Tibial nerve (tissue), 4 donors: ENCODE measurements around the gene GRIA1. TPM values are rescaled to one million over a fixed set of nuclear protein-coding genes. Genes with fewer than 3 reads are reported as not detected.

ENCODE experiments used
- DNase-seq, 2 donors: peaks; one replicate each; pipeline ENCODE4 v3.0.0-alpha.2; 2019; ENCODE audit warnings: low spot score in 2 of 2
- H3K27ac ChIP-seq, 4 donors: fragments of 200-600 bp; sonication (generic) in 3 of 4; one replicate each; pipeline ENCODE4 v1.5.1; 2017 to 2019; ENCODE audit warnings: mild to moderate bottlenecking in 1 of 4
- H3K27me3 ChIP-seq, 2 donors: fragments of 200-600 bp; sonication (generic) in 1 of 2; one replicate each; pipeline versions ENCODE4 v1.5.1 to v1.6.0; 2017 to 2019
- H3K36me3 ChIP-seq, 3 donors: fragments of 200-600 bp; sonication (generic); one replicate each; pipeline ENCODE4 v1.5.1; 2018 to 2019
- H3K4me1 ChIP-seq, 4 donors: fragments of 200-600 bp; sonication (generic) in 3 of 4; one replicate each; pipeline ENCODE4 v1.5.1; 2017 to 2019
- H3K4me3 ChIP-seq, 4 donors: fragments of 200-600 bp; sonication (generic) in 3 of 4; one replicate each; pipeline ENCODE4 v1.5.1; 2017 to 2019; ENCODE audit warnings: mild to moderate bottlenecking in 1 of 4, moderate library complexity in 1 of 4
- H3K9me3 ChIP-seq, 4 donors: fragments of 200-600 bp; sonication (generic) in 3 of 4; one replicate each; pipeline ENCODE4 v1.5.1; 2017 to 2019
- CTCF ChIP-seq, 5 experiments: fragments of 200-600 bp in 3 of 5; fragments of 450-650 bp in 2 of 5; sonication (generic) in 3 of 5; IDR thresholded peaks; one replicate each; pipeline ENCODE4 v1.5.1; 2016 to 2019; ENCODE audit warnings: antibody characterized with exemption in 5 of 5, mild to moderate bottlenecking in 3 of 5, moderate library complexity in 2 of 5
- EP300 ChIP-seq, 2 donors: sonication (generic); formaldehyde crosslinking; IDR thresholded peaks; one replicate each; pipeline ENCODE4 v1.6.1; 2017; ENCODE audit warnings: antibody characterized with exemption in 2 of 2, mild to moderate bottlenecking in 1 of 2
- POLR2A ChIP-seq, 2 donors: fragments of 450-650 bp; IDR thresholded peaks; one replicate each; pipeline ENCODE4 v1.6.1; 2017; ENCODE audit warnings: antibody characterized with exemption in 2 of 2, mild to moderate bottlenecking in 2 of 2, moderate library complexity in 2 of 2
- WGBS, 2 donors: methylation state at CpG; one replicate each; pipeline ENCODE4 v1.1.5; 2018; 5-methylcytosine and 5-hydroxymethylcytosine counted together
- total RNA-seq, 4 donors: library from RNA; depleted of rRNA; stranded (reverse); fragments of >200 nt; gene quantifications; one replicate each; pipeline ENCODE4 v1.1.0, GENCODE V29; 2016

GRIA1 gene
- total RNA-seq, 4 donors from 2014 or later: 1.2 to 2.1 (median 1.5) TPM

GRCh38 chr5:153791339-153791738 is 300.9 kb downstream of the GRIA1 start:
- no peak for TF ChIP-seq EP300 (IDR thresholded peaks at IDR 0.05)
- no peak for TF ChIP-seq CTCF (IDR thresholded peaks at IDR 0.05)
- no peak for TF ChIP-seq POLR2A (IDR thresholded peaks at IDR 0.05)
- 88 to 93% methylated on average over 2 of the region's 2 CpGs for WGBS, 2 donors
- Histone ChIP-seq H3K4me3 (no peak overlapping the region), H3K27ac (no peak overlapping the region), H3K9me3 (no peaks in the 10 kb centered on the region), H3K36me3 (no peaks in the 10 kb centered on the region), H3K27me3 (no peaks in the 10 kb centered on the region), H3K4me1 (no peaks in the 10 kb centered on the region)
- DNase-seq: no peak

GRCh38 chr5:153792305-153792704 is 301.8 kb downstream of the GRIA1 start:
- Histone ChIP-seq H3K4me1 (no peaks in the 10 kb centered on the region), H3K36me3 (no peaks in the 10 kb centered on the region), H3K9me3 (no peaks in the 10 kb centered on the region), H3K27ac (no peak overlapping the region), H3K4me3 (no peak overlapping the region), H3K27me3 (no peaks in the 10 kb centered on the region)
- TF ChIP-seq EP300 (IDR thresholded peaks at IDR 0.05) (no peak), POLR2A (IDR thresholded peaks at IDR 0.05) (no peak), CTCF (IDR thresholded peaks at IDR 0.05) (no peak)
- no peak for DNase-seq

GRCh38 chr5:153793699-153794098 is 303.2 kb downstream of the GRIA1 start:
- no peaks in the 10 kb centered on the region for H3K27me3 ChIP-seq
- H3K36me3 ChIP-seq: no peaks in the 10 kb centered on the region
- H3K9me3 ChIP-seq: no peaks in the 10 kb centered on the region
- no peak overlapping the region for H3K4me3 ChIP-seq
- TF ChIP-seq CTCF (IDR thresholded peaks at IDR 0.05): no peak
- TF ChIP-seq POLR2A (IDR thresholded peaks at IDR 0.05): no peak
- no peaks in the 10 kb centered on the region for H3K4me1 ChIP-seq
- no peak overlapping the region for H3K27ac ChIP-seq
- no peak for DNase-seq
- 100% methylated on average over 1 of the region's 1 CpG for WGBS, 2 donors

- 89 to 92% methylated on average over 10 of the region's 10 CpGs for WGBS, 2 donors
- no peaks in the 10 kb centered on the region for H3K36me3 ChIP-seq
- TF ChIP-seq POLR2A (IDR thresholded peaks at IDR 0.05) (no peak), CTCF (IDR thresholded peaks at IDR 0.05) (no peak), EP300 (IDR thresholded peaks at IDR 0.05) (no peak)
- H3K4me3 ChIP-seq: no peak overlapping the region
- H3K4me1 ChIP-seq: no peaks in the 10 kb centered on the region
- H3K27ac ChIP-seq: no peak overlapping the region
- DNase-seq: no peak
- no peaks in the 10 kb centered on the region for H3K9me3 ChIP-seq
- no peaks in the 10 kb centered on the region for H3K27me3 ChIP-seq
These were observed 303.9 kb downstream of the GRIA1 start for GRCh38 chr5:153794327-153794726.

- H3K9me3 ChIP-seq: no peaks in the 10 kb centered on the region
- no peak overlapping the region for H3K4me3 ChIP-seq
- WGBS, 2 donors: 83 to 90% methylated on average over 2 of the region's 2 CpGs
- no peaks in the 10 kb centered on the region for H3K27me3 ChIP-seq
- H3K36me3 ChIP-seq: no peaks in the 10 kb centered on the region
- no peak for TF ChIP-seq EP300 (IDR thresholded peaks at IDR 0.05)
- TF ChIP-seq CTCF (IDR thresholded peaks at IDR 0.05): no peak
- TF ChIP-seq POLR2A (IDR thresholded peaks at IDR 0.05): no peak
- H3K4me1 ChIP-seq: no peaks in the 10 kb centered on the region
- H3K27ac ChIP-seq: no peak overlapping the region
- DNase-seq: no peak
These were observed 306.1 kb downstream of the GRIA1 start for GRCh38 chr5:153796527-153796926.
